Fibroblast of the aortic adventitia (primary cell): ENCODE measurements around the gene CRTC3. TPM values are rescaled to one million over a fixed set of nuclear protein-coding genes. Genes with fewer than 3 reads are reported as not detected.

Experiments used
- DNase-seq: peaks from one replicate; pipeline ENCODE4 v3.0.0-alpha.2; 2010; ENCODE audit warnings: low read depth
- H3K4me3 ChIP-seq: 2 replicates; pipeline ENCODE4 v1.5.1; 2011; ENCODE audit warnings: low read depth, mild to moderate bottlenecking, control low read depth, low read length, moderate library complexity
- CTCF ChIP-seq: IDR thresholded peaks from 2 replicates; pipeline ENCODE4 v1.5.1; 2011; ENCODE audit warnings: mild to moderate bottlenecking, low read length, control low read depth, inconsistent platforms; ENCODE audit not compliant: insufficient read depth
- total RNA-seq: library from RNA; depleted of rRNA; stranded (reverse); fragments of >200 nt; gene quantifications from 2 replicates; pipeline ENCODE4 v1.2.3, GENCODE V29; 2012; ENCODE audit warnings: low replicate concordance

Gene CRTC3
- total RNA-seq, 1 donor, result 15.7 TPM

GRCh38 chr15:90572893-90573292, 43.2 kb downstream of the CRTC3 start:
- no peak overlapping the region for H3K4me3 ChIP-seq
- no peak for DNase-seq
- TF ChIP-seq CTCF, result no peak

- TF ChIP-seq CTCF, result no peak
- no peak for DNase-seq
- H3K4me3 ChIP-seq, result no peak overlapping the region
Observed at GRCh38 chr15:90576711-90577389, 47.1 kb downstream of the CRTC3 start.

- H3K4me3 ChIP-seq, result no peak overlapping the region
- TF ChIP-seq CTCF, result no peak
- no peak for DNase-seq
Observed at GRCh38 chr15:90579213-90579612, 49.5 kb downstream of the CRTC3 start.

GRCh38 chr15:90580099-90580498, 50.4 kb downstream of the CRTC3 start:
- DNase-seq, result no peak
- TF ChIP-seq CTCF, result no peak
- no peak overlapping the region for H3K4me3 ChIP-seq

- DNase-seq, result no peak
- H3K4me3 ChIP-seq, result no peak overlapping the region
- TF ChIP-seq CTCF, result no peak
Observed at GRCh38 chr15:90580541-90580940, 50.8 kb downstream of the CRTC3 start.

GRCh38 chr15:90580946-90581345, 51.2 kb downstream of the CRTC3 start:
- H3K4me3 ChIP-seq, result no peak overlapping the region
- no peak for DNase-seq

More at GRCh38 chr15:90580946-90581345, 51.2 kb downstream of the CRTC3 start:
- no peak for TF ChIP-seq CTCF
